DMS153 (cell line): ENCODE results near the gene CST8.

Experiments
- DNase-seq: peaks from one replicate; lab custom pipeline; 2025; lab: John Stamatoyannopoulos, UW

The CST8 gene

GRCh38 chr20:23476015-23476754 lies 14.7 kb upstream of the CST8 start:
- no peak for DNase-seq

GRCh38 chr20:23477223-23477622 lies 13.7 kb upstream of the CST8 start:
- DNase-seq, result no peak

GRCh38 chr20:23479043-23479442 lies 11.9 kb upstream of the CST8 start:
- DNase-seq, result no peak

DNA sequence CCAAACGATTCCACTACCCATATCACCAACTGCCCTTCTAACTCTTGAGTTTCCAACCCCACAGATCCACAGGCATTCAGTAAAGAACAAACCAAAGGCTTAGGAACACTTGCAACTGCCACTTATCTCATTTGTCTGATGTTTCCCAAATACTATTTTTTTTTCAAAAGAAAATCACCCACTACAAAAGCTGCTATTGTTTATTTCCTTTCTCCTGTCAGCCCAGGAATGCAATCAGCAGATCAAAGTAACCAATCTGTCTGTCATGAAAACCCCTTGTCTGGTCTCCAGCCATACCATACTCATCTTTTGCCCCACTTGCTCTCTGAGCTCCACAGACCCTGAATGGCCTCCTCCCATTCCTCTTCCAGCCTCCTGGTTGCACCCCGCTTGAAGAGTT lies 8.8 kb upstream of the CST8 start:
- DNase-seq, result no peak

GRCh38 chr20:23484081-23484480 lies 6.8 kb upstream of the CST8 start:
- DNase-seq, result no peak

DNA sequence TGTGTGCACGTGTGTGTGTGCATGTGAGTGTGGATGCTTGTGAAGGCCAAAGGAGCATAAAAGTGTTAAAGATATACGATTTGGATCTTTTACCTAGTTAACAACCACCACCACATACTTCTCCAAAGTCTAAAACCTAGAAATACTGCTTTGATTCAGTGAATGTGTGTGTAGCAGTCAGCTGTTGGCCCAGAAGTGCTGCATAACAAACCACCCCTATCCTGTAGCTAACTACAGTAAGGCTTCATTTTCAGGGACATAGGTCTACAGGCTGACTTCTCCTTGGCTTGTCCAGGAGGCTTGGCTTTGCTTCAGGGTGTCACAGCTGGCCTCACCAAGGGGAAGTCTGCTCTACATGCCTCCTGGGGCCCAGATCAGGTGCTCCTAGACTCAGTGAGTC lies 2.4 kb upstream of the CST8 start:
- DNase-seq, result no peak

GRCh38 chr20:23488996-23489395 lies 1.9 kb upstream of the CST8 start:
- DNase-seq, result no peak

GRCh38 chr20:23492292-23492691 lies 1.4 kb downstream of the CST8 start:
- DNase-seq, result no peak

DNA sequence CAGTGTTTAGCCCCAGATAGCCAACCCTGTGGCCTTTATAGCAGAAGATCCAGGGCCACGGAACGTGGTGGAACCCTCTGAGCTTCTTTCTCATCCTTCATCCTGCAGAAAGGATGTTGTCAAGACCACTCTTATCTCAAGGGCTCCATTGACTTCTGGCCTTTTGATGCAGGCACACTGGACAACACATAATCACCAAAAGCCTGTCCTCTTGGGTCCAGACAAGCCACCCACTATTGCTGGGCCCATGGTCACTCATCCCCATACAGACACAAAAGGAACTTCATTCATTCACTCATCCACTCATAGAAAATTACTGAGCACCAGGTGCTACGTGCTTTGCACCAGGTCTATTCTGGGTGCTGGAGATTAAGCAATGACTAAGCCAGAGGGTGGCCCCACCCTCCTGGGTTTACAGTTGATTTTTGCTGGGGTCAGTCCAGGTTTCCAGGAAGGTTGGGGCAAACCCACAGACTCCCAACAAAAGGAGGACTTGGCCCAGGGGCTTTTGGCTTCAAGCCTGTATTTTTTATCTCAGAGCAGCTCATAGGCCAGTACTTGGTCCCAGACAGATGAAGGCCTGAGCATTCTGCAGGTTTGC lies 2.4 kb downstream of the CST8 start:
- no peak for DNase-seq

DNA sequence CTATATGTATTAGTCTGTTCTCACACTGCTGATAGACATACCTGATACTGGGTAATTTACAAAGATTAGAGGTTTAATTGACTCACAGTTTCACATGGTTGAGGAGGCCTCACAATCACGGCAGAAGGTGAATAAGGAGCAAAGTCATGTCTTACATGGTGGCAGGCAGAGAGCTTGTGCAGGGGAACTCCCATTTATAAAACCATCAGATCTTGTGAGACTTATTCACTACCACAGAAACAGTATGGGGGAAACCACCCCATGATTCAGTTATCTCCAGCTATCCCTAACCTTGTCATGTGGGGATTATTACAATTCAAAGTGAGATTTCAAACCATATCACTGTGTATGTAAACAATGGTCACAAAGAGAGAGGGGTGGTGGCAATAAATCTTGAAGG lies 6.6 kb downstream of the CST8 start:
- no peak for DNase-seq

- no peak for DNase-seq
Measured at GRCh38 chr20:23501926-23502325, 11.0 kb downstream of the CST8 start.

GRCh38 chr20:23503649-23504048 lies 12.7 kb downstream of the CST8 start:
- no peak for DNase-seq

- no peak for DNase-seq
Measured at GRCh38 chr20:23507346-23507745, 16.4 kb downstream of the CST8 start.

- DNase-seq, result no peak
Measured at GRCh38 chr20:23508449-23509229, 17.7 kb downstream of the CST8 start.

DNA sequence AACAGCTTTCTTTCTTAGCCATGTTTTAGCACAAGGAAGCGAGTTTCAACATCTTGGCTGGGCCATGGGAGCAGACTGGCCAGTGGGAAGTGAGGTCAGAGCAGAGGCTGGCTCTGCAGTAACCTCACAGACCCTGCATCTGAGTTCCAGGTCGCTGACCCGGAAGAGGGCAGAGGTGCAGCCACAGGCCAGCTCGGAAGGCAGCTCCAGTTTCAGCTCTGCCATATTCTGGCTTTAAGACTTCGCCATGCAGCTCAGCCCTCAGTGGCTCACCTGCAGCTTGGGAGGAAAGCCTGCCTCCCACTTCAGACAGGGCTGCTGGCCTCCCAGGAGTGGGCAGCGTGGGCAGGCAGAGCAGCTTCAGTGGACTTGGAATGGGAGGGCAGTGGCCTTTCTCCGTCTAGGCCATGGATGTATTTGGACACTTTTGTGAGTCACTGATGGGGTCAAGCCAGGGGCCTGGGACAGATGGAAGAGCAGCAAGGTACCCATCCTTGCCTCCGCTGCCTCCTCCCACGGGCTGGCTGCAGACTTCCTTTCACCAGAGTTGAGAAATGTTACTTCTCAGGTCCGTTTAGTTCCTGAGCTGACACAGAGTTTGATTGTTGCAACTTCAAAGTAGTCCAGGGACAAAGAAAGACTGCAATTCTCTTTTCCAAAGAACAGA lies 18.5 kb downstream of the CST8 start:
- no peak for DNase-seq

GRCh38 chr20:23510000-23510590 lies 19.2 kb downstream of the CST8 start:
- no peak for DNase-seq

GRCh38 chr20:23513164-23513563 lies 22.2 kb downstream of the CST8 start:
- DNase-seq, result no peak

DNA sequence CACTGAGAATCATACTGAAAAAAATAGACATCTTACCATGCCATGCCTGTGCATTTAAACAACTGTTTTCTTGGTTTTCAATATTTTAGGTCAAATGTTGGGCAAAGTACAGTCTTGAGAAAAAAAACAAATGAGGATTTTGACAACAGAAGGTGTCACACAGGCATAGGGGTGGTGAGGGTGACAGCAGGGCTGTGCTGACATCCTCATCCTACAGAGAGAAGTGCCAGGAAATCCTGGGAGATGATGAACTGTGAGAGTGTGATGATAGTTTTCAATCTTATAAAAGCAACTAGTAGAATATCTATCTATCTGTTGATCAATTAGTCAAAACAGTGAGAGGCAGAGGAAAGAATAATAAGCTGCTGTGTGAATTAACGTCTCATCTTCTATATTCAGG lies 23.9 kb downstream of the CST8 start:
- DNase-seq, result no peak

- no peak for DNase-seq
Measured at GRCh38 chr20:23515250-23515939, 24.5 kb downstream of the CST8 start.

GRCh38 chr20:23517719-23518118 lies 26.8 kb downstream of the CST8 start:
- DNase-seq, result no peak

- DNase-seq, result no peak
Measured at GRCh38 chr20:23519556-23519955, 28.6 kb downstream of the CST8 start.

DNA sequence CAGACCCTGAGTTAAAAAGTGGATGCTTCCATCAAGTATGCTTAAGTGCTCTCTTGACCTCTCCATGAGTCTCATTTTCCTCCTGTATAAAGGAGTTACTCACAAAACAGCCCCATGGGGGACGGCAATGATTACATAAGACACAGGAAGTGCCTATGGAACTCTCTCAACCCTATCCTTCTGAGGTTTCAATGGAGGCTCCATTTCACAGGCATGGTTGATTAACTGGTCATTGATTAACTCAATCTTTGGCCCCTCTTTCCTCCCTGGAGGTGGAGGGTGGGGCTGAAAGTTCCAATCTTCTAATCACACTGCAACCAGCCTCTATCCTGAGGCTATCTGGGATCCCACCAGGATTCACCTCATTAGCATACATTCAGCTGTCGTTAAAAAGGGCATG lies 29.3 kb downstream of the CST8 start:
- DNase-seq, result peak; percentile 21
